ENCODE results near the gene IAPP. TPM values are rescaled to one million over a fixed set of nuclear protein-coding genes. Genes with fewer than 3 reads are reported as not detected.
"Not testable (repeated sequence)": the region's sequence is repeated elsewhere in the genome, so short reads cannot be mapped to it uniquely, and the experiment has no call there.

IAPP gene
- total RNA-seq, 1 experiment from 2014 or later = not detected

- RAD21 ChIA-PET (ENCODE audit: low non-redundant PET in 1 of 2, low total read pairs in 2 of 2, uncharacterized antibody in 2 of 2, unreplicated experiment in 2 of 2) = no interaction called here
- Histone ChIP-seq H3K4me1 (ENCODE audit: control insufficient read depth in 1 of 2, insufficient read depth in 2 of 2, low read length in 2 of 2) (no peaks in the 10 kb centered on the region), H3K4me3 (replicated peaks in 1 of 2; ENCODE audit: low read depth in 1 of 2, low read length in 2 of 2) (no peak overlapping the region), H3K27ac (ENCODE audit: low read depth, low read length) (no peak overlapping the region), H3K9me2 (ENCODE audit: insufficient read depth) (no peaks in the 10 kb centered on the region), H2AFZ (ENCODE audit: low read depth, low read length, poor library complexity, severe bottlenecking) (no peak overlapping the region), H4K20me1 (ENCODE audit: insufficient read depth) (no peaks in the 10 kb centered on the region), H3K27me3 (ENCODE audit: insufficient read depth, low read length) (no peaks in the 10 kb centered on the region), H3K9ac (ENCODE audit: low read length) (no peak overlapping the region), H3K79me2 (ENCODE audit: insufficient read depth, low read length) (no peaks in the 10 kb centered on the region), H3K4me2 (ENCODE audit: low read length) (no peak overlapping the region), H3K36me3 (ENCODE audit: control insufficient read depth in 1 of 2, insufficient read depth in 2 of 2, low read length in 2 of 2) (no peaks in the 10 kb centered on the region), H3K9me3 (ENCODE audit: control insufficient read depth in 1 of 2, insufficient read depth in 1 of 2, low read depth in 1 of 2, low read length in 2 of 2) (no peaks in the 10 kb centered on the region)
- intact Hi-C loops (cut with micrococcal nuclease) = no loop called here
- DNase-seq (ENCODE audit: low read depth, low spot score) (no peak), ATAC-seq (no peak)
- TF ChIP-seq FOSL1 (IDR thresholded peaks at IDR 0.05; ENCODE audit: low read depth) (no peak), YY1 (IDR thresholded peaks at IDR 0.05; ENCODE audit: extremely low read depth, insufficient replicate concordance, low read depth, low read length) (no peak), EZH2phosphoT487 (IDR thresholded peaks at IDR 0.05; ENCODE audit: borderline replicate concordance) (no peak), JUND (IDR thresholded peaks at IDR 0.05) (no peak), CEBPB (IDR thresholded peaks at IDR 0.05; ENCODE audit: low read depth) (no peak), ZNF274 (IDR thresholded peaks at IDR 0.05; ENCODE audit: low read depth, low read length) (no peak), TCF7L2 (IDR thresholded peaks at IDR 0.05; ENCODE audit: borderline replicate concordance, extremely low read depth, insufficient read depth, insufficient read length) (no peak), ZFX (IDR thresholded peaks at IDR 0.05) (no peak), CTCF (IDR thresholded peaks at IDR 0.05 in 2 of 3, conservative IDR thresholded peaks at IDR 0.05 in 1 of 3; ENCODE audit: borderline replicate concordance in 1 of 3, insufficient read depth in 1 of 3, low read depth in 2 of 3, low read length in 2 of 3) (no peak), CBX3 (IDR thresholded peaks at IDR 0.05; ENCODE audit: low read depth) (no peak), SP1 (IDR thresholded peaks at IDR 0.05; ENCODE audit: low read depth) (no peak), POLR2A (IDR thresholded peaks at IDR 0.05; ENCODE audit: borderline replicate concordance, extremely low read depth, insufficient read depth, insufficient read length) (no peak), POLR2AphosphoS5 (IDR thresholded peaks at IDR 0.05; ENCODE audit: low read depth, low read length) (no peak), RAD21 (IDR thresholded peaks at IDR 0.05; ENCODE audit: low read depth) (no peak), ZBTB33 (IDR thresholded peaks at IDR 0.05; ENCODE audit: extremely low read depth, insufficient replicate concordance, low read length) (no peak)
- POLR2A ChIA-PET = no interaction called here
- CTCF ChIA-PET = no interaction called here
- no TSS peak for BruUV-seq (replicated peaks)
These were observed 6.5 kb downstream of the IAPP start for GRCh38 chr12:21379218-21379617.

GRCh38 chr12:21381320-21381719, 8.6 kb downstream of the IAPP start:
- POLR2A ChIA-PET; CTCF ChIA-PET; H3K27me3 ChIP-seq (ENCODE audit: insufficient read depth, low read length); H3K4me2 ChIP-seq (ENCODE audit: low read length); H3K27ac ChIP-seq (ENCODE audit: low read depth, low read length); H3K9ac ChIP-seq (ENCODE audit: low read length); BruUV-seq (replicated peaks); H3K9me3 ChIP-seq (ENCODE audit: control insufficient read depth in 1 of 2, insufficient read depth in 1 of 2, low read depth in 1 of 2, low read length in 2 of 2); H3K9me2 ChIP-seq (ENCODE audit: insufficient read depth); H3K4me1 ChIP-seq (ENCODE audit: control insufficient read depth in 1 of 2, insufficient read depth in 2 of 2, low read length in 2 of 2); H3K79me2 ChIP-seq (ENCODE audit: insufficient read depth, low read length); H2AFZ ChIP-seq (ENCODE audit: low read depth, low read length, poor library complexity, severe bottlenecking); H4K20me1 ChIP-seq (ENCODE audit: insufficient read depth); intact Hi-C loops (cut with micrococcal nuclease); DNase-seq (ENCODE audit: low read depth, low spot score); H3K36me3 ChIP-seq (ENCODE audit: control insufficient read depth in 1 of 2, insufficient read depth in 2 of 2, low read length in 2 of 2); H3K4me3 ChIP-seq (replicated peaks in 1 of 2; ENCODE audit: low read depth in 1 of 2, low read length in 2 of 2); ATAC-seq: not testable (repeated sequence)
- RAD21 ChIA-PET (ENCODE audit: low non-redundant PET in 1 of 2, low total read pairs in 2 of 2, uncharacterized antibody in 2 of 2, unreplicated experiment in 2 of 2) = interaction anchor here in 1 of 2 experiments (0.7 kb wide), 1 partner anchor 894 kb away, joined by 3 read pairs; no protein-coding TSS in a partner anchor
